Measurements from ENCODE around the gene PRDM1.

Gene PRDM1

DNA sequence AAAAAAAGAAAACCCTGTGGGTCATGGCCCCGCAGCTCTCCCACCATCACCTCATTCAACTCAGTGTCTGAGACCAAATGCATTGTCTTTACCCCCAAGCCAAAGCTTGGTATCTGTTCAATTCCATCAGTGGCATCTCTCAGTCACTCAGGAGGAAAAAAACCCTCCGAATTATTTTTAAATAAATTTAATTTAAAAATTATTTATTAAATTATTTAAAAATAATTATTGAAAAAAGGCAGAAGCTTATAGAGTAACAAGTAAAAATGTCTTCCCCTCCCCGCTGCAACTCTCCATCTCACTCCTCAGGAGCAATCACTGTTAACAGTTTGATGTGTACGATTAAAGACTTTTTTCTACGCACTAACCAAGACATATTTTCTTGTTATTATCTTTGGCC, 50.7 kb downstream of the PRDM1 start (continued):
- TF ChIP-seq ZNF148 (tag by site-specific recombination; IDR thresholded peaks at IDR 0.05; ENCODE audit: borderline replicate concordance) (no peak), ZNF785 (tag by site-specific recombination; IDR thresholded peaks at IDR 0.05) (no peak), TRIM28 (IDR thresholded peaks at IDR 0.05; ENCODE audit: borderline replicate concordance, low read length) (no peak), ZNF26 (tag by site-specific recombination; IDR thresholded peaks at IDR 0.05) (no peak), ZBTB21 (tag by site-specific recombination; IDR thresholded peaks at IDR 0.05) (no peak), KLF17 (tag by site-specific recombination; IDR thresholded peaks at IDR 0.05) (no peak), BCL6B (tag by site-specific recombination; IDR thresholded peaks at IDR 0.05) (no peak)
- TF ChIP-seq, protein P1, sequence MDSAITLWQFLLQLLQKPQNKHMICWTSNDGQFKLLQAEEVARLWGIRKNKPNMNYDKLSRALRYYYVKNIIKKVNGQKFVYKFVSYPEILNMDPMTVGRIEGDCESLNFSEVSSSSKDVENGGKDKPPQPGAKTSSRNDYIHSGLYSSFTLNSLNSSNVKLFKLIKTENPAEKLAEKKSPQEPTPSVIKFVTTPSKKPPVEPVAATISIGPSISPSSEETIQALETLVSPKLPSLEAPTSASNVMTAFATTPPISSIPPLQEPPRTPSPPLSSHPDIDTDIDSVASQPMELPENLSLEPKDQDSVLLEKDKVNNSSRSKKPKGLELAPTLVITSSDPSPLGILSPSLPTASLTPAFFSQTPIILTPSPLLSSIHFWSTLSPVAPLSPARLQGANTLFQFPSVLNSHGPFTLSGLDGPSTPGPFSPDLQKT (IDR thresholded peaks at IDR 0.05; ENCODE audit: borderline replicate concordance, low read depth, low read length) = no peak

DNA sequence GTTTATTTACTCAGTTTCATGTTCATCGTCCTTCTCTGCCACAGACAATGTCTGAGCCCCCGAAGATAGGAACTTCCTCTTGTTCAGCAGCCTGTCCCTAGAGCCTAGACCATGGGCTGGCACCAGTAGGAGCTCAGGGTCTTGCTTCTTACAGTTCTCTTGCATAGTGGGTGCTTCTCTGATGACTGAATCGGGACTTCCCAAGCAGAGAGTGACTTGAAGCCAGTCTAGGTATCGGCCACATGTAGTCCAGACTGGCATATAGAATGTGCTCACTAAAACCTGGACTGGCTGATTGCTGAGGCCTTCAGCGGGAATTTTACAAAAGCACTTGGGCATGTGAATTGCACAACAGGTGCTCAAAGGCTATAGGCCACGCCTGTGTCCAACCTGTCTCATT, 52.0 kb downstream of the PRDM1 start:
- CTCF ChIA-PET = no interaction called here
- H3K4me3 ChIP-seq (ENCODE audit: low read depth, low read length) = no peak overlapping the region
- no peak for TF ChIP-seq AEBP2 (tag by site-specific recombination; IDR thresholded peaks at IDR 0.05; ENCODE audit: borderline replicate concordance)
- TF ChIP-seq HIC1 (tag by site-specific recombination; IDR thresholded peaks at IDR 0.05) = no peak
- no peak for TF ChIP-seq ZNF341 (tag by site-specific recombination; IDR thresholded peaks at IDR 0.05; ENCODE audit: low read depth)
- no peak for TF ChIP-seq ZNF629 (tag by site-specific recombination; IDR thresholded peaks at IDR 0.05)
- no peak for TF ChIP-seq ZNF404 (tag by site-specific recombination; IDR thresholded peaks at IDR 0.05)
- no peak overlapping the region for H3K27ac ChIP-seq (ENCODE audit: extremely low read depth, low read depth, low read length)
- H3K9me3 ChIP-seq (ENCODE audit: control insufficient read depth, insufficient read depth, low read depth, low read length) = no peaks in the 10 kb centered on the region
- H3K4me1 ChIP-seq (ENCODE audit: control insufficient read depth, insufficient read depth, low read length) = no peaks in the 10 kb centered on the region
- H3K36me3 ChIP-seq (ENCODE audit: control insufficient read depth in 2 of 2, insufficient read depth in 1 of 2, low read length in 2 of 2) = no peaks in the 10 kb centered on the region
- POLR2A ChIA-PET = no interaction called here
